Measurements from ENCODE around the gene LRSAM1.

DNA sequence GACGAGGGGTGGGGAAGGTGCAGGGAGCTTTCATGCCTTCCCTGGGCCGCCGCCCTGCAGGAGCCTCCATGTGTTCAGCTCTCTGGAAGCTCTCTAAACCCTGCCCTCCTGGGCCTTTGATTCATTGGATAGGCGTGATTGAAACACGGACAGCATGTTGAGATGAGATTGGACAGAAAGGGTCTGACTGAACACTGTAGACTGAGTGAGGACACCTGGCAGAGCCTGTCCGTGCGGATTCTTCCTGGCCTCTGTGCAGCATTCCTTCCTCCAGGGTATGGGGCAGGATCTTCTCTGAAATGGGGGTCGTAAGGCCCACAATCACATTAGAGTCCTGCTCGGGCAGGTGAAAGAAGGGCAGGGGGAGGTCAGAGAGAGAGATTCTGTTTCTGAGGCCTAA is 12.9 kb upstream of the LRSAM1 start:
- TF ChIP-seq, protein P1, sequence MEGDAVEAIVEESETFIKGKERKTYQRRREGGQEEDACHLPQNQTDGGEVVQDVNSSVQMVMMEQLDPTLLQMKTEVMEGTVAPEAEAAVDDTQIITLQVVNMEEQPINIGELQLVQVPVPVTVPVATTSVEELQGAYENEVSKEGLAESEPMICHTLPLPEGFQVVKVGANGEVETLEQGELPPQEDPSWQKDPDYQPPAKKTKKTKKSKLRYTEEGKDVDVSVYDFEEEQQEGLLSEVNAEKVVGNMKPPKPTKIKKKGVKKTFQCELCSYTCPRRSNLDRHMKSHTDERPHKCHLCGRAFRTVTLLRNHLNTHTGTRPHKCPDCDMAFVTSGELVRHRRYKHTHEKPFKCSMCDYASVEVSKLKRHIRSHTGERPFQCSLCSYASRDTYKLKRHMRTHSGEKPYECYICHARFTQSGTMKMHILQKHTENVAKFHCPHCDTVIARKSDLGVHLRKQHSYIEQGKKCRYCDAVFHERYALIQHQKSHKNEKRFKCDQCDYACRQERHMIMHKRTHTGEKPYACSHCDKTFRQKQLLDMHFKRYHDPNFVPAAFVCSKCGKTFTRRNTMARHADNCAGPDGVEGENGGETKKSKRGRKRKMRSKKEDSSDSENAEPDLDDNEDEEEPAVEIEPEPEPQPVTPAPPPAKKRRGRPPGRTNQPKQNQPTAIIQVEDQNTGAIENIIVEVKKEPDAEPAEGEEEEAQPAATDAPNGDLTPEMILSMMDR (IDR thresholded peaks at IDR 0.05) = no peak
- TF ChIP-seq POLR2A (IDR thresholded peaks at IDR 0.05) = no peak
- TF ChIP-seq POLR2AphosphoS5 (IDR thresholded peaks at IDR 0.05) = no peak
- no peak for TF ChIP-seq EP300 (IDR thresholded peaks at IDR 0.05)
